Glutamatergic neuron (in vitro differentiated cells): ENCODE measurements around the gene RND1. TPM values are rescaled to one million over a fixed set of nuclear protein-coding genes. Genes with fewer than 3 reads are reported as not detected.
A peak's percentile ranks its signal among the peaks of the same experiment; 100 is the strongest.

Experiments used
- DNase-seq: peaks from one replicate; pipeline ENCODE4 v3.0.0; 2022
- H3K27ac Mint-ChIP-seq: one replicate; pipeline ENCODE4 v1.8.0; 2020; ENCODE audit warnings: mild to moderate bottlenecking, mixed read lengths, inconsistent platforms; ENCODE audit not compliant: unreplicated experiment
- H3K27me3 Mint-ChIP-seq: one replicate; pipeline ENCODE4 v1.8.0; 2020; ENCODE audit warnings: mild to moderate bottlenecking, moderate library complexity, mixed read lengths, inconsistent platforms; ENCODE audit not compliant: unreplicated experiment
- H3K36me3 Mint-ChIP-seq: one replicate; pipeline ENCODE4 v1.8.0; 2020; ENCODE audit warnings: mild to moderate bottlenecking, mixed read lengths, inconsistent platforms; ENCODE audit not compliant: unreplicated experiment
- H3K4me1 Mint-ChIP-seq: one replicate; pipeline ENCODE4 v1.8.0; 2020; ENCODE audit warnings: mild to moderate bottlenecking, low read depth, mixed read lengths, inconsistent platforms; ENCODE audit not compliant: unreplicated experiment
- H3K4me3 Mint-ChIP-seq: one replicate; pipeline ENCODE4 v1.8.0; 2020; ENCODE audit warnings: mild to moderate bottlenecking, mixed read lengths, inconsistent platforms; ENCODE audit not compliant: unreplicated experiment
- H3K9me3 Mint-ChIP-seq: one replicate; pipeline ENCODE4 v1.8.0; 2020; ENCODE audit warnings: mild to moderate bottlenecking, moderate library complexity, mixed read lengths, inconsistent platforms; ENCODE audit not compliant: unreplicated experiment
- CTCF ChIP-seq: fragments of 200-600 bp; sonication (generic); IDR thresholded peaks from one replicate; pipeline ENCODE4 v1.5.0; 2021; ENCODE audit not compliant: partially characterized antibody, unreplicated experiment
- total RNA-seq: library from RNA; stranded (reverse); fragmentation: NEBNext Ultra II Directional; extraction: Animal tissue kit (Norgen Biotek cat#: 25700); gene quantifications from one replicate; pipeline ENCODE4 v1.2.1, GENCODE V29; 2021; ENCODE audit not compliant: unreplicated experiment

Gene RND1
- total RNA-seq, 1 donor from 2014 or later, result 1.8 TPM

- no peak for TF ChIP-seq CTCF
- Mint-ChIP-seq H3K27me3 (no peaks in the 10 kb centered on the region), H3K9me3 (peaks cover 2% of the 10 kb centered on the region), H3K4me1 (no peaks in the 10 kb centered on the region), H3K27ac (no peak overlapping the region), H3K4me3 (no peak overlapping the region), H3K36me3 (no peaks in the 10 kb centered on the region)
- no peak for DNase-seq
Measured at GRCh38 chr12:48838048-48838447, 27.6 kb downstream of the RND1 start.

- Mint-ChIP-seq H3K9me3 (peaks cover 2% of the 10 kb centered on the region), H3K36me3 (no peaks in the 10 kb centered on the region), H3K27ac (no peak overlapping the region), H3K4me3 (no peak overlapping the region), H3K27me3 (peaks cover 2% of the 10 kb centered on the region), H3K4me1 (no peaks in the 10 kb centered on the region)
- DNase-seq, result no peak
- no peak for TF ChIP-seq CTCF
Measured at GRCh38 chr12:48832321-48833060, 33.2 kb downstream of the RND1 start.

- no peak for DNase-seq
- Mint-ChIP-seq H3K4me1 (no peaks in the 10 kb centered on the region), H3K9me3 (peaks cover 2% of the 10 kb centered on the region), H3K4me3 (no peak overlapping the region), H3K27me3 (peaks cover 3% of the 10 kb centered on the region), H3K36me3 (peaks cover under 1% of the 10 kb centered on the region), H3K27ac (no peak overlapping the region)
- no peak for TF ChIP-seq CTCF
Measured at GRCh38 chr12:48831257-48831656, 34.4 kb downstream of the RND1 start.

- Mint-ChIP-seq H3K4me1 (no peaks in the 10 kb centered on the region), H3K27me3 (peaks cover 5% of the 10 kb centered on the region), H3K9me3 (no peaks in the 10 kb centered on the region), H3K36me3 (peaks cover 4% of the 10 kb centered on the region), H3K4me3 (no peak overlapping the region), H3K27ac (peak overlapping the region; percentile 28)
- DNase-seq, result no peak
- no peak for TF ChIP-seq CTCF
Measured at GRCh38 chr12:48828841-48829575, 36.7 kb downstream of the RND1 start.

- Mint-ChIP-seq H3K36me3 (peaks cover 4% of the 10 kb centered on the region), H3K9me3 (peaks cover 2% of the 10 kb centered on the region), H3K4me1 (no peaks in the 10 kb centered on the region), H3K27me3 (peaks cover 5% of the 10 kb centered on the region), H3K27ac (no peak overlapping the region), H3K4me3 (no peak overlapping the region)
- no peak for TF ChIP-seq CTCF
- no peak for DNase-seq
Measured at GRCh38 chr12:48828293-48828692, 37.4 kb downstream of the RND1 start.
